Right forelimb (tissue), 1 donor: Measurements from ENCODE around the gene PLTP.
"Not testable (repeated sequence)": the region's sequence is repeated elsewhere in the genome, so short reads cannot be mapped to it uniquely, and the experiment has no call there.

Experiments
- DNase-seq: peaks from one replicate; pipeline ENCODE4 v3.0.0-alpha.2; 2018

The PLTP gene

DNA sequence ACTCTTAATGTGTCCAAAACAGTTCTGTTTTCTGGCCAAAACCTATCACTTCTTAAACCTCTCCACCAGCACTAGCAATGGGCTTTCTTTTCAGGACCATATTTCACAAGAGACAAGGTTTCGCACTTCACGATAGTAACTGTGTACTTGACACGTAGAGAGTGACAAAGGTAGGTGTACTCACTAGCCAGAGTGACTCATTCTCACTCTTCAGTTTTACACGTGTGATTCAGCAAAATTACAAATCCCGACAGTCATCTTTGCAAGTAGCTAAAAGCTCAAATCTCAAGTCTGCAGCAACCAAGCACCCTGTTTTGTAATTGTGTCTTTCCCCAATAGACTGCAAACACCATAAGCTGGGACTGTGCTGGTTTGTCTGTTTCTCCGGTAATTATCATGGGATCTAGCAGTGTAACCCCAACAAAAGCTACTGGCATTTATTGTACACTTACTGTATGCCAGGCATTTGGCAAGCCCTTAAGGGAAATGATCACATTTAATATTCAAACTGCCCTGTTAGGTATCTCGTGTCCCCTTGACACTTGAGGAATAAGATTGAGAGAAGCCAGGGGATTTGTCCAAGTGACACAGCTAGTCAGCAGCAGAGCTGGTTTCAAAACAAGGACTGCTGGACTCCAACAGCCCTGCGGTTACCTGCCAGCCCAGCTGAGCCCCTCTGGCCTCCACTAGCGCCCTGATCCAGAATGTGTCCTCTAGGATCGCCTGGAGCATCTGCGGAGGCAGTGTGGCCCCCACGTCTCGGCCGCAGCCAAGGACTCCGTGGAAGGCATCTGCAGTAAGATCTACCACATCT, 32.4 kb upstream of the PLTP start:
- no peak for DNase-seq

DNA sequence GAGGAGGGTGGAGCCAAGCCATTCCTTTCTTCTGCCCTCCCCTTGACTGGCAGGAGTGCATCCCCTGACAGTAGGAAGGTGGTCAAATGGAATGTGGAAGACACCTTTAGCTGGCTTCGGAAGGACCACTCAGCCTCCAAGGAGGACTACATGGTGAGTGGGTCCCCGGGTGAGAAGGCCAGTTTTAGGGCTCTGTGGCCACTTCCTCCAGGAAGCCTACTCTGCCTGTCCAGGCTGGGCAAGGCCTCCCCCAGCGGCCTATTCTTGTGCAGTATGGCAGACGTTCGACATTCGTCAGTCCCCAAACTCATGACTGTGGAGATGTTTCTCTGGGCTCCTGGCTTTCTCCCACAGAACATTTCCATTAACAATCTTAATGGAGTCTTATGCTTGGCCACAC, 31.7 kb upstream of the PLTP start:
- DNase-seq, result no peak

DNA sequence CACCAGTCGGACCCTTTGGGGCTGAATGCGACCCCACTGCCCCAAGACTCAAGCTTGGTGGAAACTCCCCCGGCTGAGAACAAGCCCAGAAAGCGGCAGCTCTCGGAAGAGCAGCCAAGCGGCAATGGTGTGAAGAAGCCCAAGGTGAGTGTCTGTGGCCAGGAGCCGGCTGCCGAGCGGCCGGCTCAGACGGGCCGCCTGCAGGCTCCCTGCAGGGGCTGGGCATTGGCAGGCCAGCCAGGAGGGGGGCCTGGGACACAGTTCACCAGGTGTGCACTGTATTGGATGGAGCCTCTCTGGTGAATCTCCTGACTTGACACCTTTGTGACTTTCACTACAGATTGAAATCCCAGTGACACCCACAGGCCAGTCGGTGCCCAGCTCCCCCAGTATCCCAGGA, 28.5 kb upstream of the PLTP start:
- DNase-seq, result no peak

DNA sequence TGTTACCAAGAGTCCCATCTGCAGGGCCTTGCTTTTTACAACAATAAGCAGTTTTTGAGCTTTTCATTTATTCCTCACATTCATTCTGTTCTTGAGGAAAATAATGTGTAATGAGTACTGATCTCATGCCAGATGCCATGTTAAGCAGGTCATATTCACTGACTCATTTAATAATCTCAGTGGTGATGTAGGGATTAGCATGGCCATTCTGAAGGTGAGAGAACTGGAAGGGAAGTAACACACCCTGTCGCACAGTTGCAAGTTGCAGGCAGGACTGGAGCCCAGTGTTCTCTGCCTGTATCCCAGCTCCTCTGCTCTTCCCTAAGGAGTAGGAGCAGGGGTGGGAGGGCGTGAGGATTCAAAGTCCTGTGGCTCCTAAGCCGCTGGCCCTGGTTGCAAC, 28.1 kb upstream of the PLTP start:
- DNase-seq, result no peak

DNA sequence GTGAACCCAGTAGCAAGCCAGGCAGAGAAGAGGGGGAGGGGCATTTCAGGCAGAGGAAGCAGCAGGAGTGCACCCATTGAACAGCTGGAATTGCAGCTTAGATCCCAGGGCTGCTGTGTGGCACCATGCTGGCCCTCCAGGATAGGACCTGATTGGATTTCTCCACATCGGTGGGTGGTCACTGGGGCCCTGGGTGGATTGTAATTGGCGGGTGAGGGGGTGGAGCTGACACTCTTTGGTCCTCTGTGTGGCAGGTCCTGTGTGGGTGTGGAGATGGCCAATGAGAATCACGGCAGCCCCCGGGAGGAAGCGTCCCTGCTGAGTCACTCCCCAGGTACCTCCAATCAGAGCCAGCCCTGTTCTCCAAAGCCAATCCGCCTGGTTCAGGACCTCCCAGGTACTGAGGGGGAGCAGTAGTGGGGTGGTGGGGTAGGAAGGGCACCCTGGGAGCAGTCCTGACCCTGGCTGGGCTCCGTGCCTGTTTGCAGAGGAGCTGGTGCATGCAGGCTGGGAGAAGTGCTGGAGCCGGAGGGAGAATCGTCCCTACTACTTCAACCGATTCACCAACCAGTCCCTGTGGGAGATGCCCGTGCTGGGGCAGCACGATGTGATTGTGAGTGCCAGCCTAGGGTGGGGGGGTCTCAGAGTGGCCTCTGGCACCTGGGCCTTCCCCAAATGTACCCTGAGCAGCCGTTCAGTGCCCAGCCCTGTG, 26.9 kb upstream of the PLTP start:
- DNase-seq, result no peak

DNA sequence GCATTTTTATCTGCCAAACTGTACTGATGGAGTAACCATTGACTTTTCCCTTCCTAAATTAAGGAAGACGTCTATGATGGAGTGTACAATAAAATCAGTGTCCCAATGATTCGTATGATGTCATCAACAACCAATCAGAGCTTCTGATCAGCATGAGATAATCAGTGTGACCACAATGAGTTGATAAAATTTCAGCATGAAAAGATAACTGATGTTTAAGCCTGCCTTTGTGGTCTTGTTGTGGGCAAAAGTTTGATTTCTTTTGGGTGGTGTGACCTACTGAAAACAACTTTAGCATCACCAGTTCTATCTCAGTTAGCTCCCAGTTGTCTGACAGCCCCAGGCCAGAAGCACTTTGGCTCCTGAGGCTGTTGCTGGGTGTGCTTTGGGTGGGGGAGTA, 25.8 kb upstream of the PLTP start:
- DNase-seq, result no peak

DNA sequence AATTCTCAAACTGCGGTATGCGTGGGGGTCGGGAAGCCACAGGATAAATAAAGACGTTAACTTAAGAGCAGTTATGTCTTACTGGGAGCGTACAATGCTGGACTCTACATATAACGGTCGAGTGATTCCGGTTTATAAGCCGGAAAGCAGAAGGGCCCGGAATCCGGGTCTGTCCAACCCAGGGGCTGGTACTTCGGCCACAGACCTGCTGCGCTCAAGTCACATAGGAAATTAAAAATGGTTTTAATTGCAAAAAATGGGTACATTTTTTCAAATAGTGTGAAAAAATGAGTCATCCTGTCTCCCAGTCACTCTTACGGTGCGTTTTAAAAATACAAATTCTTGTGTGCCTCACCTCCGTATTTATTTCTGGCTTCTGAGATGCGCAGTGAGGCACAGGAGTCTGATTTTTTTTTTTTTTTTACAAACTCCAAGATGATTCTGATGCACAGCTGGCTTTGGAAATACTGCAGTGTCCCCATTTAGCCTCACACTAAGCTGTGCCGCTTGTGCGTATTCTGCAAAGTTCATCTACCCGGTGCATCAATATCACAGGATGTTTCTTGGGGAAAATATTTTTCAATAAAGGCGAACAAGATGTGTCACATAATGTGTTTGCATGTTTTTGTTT, 23.6 kb upstream of the PLTP start:
- no peak for DNase-seq

DNA sequence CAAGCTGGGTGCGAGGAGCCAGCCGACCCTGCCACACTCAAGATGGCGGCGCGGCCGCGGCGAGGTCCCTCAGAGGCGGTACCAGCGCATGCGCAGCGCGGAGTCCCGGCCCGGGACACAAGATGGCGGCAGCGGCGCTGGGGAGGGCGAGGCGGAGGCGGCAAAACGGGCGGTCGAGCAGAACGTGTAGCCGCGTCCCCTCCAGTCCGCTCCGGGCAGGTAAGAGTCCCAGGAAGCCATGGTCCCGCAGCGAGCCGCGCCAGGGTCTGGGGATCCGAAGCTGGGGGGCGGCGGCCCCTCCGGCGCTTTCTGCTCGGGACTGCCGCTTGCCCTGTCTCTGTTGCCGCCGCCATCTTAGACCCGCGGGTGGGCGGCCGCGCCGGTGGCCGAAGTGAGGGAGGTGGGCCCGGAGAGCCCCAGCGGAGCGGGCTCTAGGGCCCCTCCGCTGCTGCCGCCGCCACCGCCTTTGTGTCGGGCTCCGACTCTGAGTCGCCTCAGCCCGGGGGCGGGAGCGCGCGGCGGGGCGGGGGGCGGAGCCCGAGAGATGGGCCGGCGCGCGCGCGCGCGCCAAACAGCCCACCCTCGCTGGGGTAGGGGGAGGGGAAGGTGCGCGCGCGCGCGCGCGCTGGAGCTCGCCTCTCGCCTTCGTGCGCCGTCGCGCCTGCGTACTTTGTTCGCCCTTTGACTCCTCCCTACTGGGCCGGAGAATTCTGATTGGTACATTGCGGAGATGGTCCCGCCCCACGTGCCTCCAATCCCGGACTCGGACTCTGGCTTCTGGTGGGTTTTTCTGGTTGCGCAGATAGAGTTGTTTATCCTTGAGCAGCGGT, 22.8 kb upstream of the PLTP start, which contains the start of gene PCIF1:
Gene PCIF1 (plus strand): TSS at position 98 of the 830 bp plus-strand sequence. CDS start 4,317 bp downstream, outside the sequence.
- peak; percentile 99 for DNase-seq

DNA sequence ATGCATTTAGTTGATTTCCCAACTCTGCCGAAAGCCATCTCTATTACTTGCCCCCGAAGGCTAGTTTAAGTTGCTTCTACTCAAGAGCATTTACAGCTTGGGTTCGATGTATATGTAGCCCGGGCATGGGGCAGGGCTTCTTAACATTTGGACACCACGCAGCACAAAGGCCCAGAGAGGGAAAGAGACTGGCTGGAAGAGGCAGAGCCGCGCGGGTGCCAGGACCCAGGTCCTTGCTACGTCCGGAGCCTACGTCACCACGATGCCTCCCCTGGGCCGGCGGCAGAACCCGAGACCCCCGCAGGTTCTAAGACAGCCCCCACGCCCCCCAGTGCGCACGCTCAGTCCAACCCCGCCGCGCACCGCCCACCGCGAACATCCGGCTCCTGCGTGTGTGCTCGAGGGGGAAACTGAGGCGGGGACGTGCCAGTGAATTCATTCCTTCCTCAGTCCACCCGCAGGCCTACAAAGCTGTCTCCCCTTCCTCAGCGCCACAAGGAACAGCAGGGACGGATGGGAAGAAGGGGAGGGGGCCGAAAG, 22.2 kb upstream of the PLTP start:
- DNase-seq, result no peak

DNA sequence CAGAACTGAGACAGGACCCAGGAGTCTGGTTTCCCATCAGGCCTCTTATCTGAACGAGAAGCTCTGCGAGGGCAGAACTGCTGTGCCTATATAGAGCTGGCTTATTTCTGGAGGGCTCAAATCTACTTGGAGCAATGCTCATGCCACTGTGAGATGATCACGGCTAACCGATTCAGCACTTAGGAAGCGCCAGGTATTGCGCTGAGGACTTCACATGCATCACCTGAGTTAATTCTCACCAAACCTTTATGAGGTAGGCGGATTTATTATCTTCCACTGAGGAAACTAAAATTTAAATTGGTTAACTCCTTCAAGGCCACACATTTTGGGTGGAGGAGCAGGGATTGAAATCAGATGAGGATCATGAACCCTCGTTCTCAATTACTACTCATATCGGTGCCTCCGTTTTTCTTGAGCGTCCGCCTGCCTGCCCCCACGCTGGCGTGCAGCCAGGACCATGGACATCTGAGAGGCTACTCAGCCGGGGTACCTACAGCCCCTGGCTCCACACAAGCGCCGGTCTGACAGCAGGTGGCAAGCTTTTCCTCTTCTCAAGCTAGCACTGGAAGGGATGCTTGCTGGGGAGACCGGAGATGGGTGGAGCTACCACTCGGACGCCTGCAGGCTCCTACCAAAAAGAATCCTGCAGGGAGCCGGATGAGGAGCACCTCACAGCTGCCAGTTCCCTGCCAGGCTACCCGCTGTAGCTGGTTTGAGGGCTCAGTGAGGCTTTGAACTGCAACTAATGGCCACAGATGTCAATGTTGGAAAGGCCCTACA, 21.5 kb upstream of the PLTP start:
- DNase-seq, result peak; percentile 75

DNA sequence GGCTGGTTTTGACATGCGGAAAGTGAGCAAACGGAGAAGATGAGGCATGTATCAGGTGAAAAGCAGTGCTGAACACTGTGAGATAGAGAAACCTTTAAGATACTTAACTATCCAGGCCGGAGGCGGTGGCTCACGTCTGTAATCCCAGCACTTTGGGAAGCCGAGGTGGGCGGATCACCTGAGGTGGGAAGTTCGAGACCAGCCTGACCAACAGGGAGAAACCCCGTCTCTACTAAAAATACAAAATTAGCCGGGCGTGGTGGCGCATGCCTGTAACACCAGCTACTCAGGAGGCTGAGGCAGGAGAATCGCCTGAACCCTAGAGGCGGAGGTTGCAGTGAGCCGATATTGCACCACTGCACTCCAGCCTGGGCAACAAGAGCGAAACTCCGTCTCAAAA, 19.7 kb upstream of the PLTP start:
- not testable (repeated sequence) for DNase-seq

DNA sequence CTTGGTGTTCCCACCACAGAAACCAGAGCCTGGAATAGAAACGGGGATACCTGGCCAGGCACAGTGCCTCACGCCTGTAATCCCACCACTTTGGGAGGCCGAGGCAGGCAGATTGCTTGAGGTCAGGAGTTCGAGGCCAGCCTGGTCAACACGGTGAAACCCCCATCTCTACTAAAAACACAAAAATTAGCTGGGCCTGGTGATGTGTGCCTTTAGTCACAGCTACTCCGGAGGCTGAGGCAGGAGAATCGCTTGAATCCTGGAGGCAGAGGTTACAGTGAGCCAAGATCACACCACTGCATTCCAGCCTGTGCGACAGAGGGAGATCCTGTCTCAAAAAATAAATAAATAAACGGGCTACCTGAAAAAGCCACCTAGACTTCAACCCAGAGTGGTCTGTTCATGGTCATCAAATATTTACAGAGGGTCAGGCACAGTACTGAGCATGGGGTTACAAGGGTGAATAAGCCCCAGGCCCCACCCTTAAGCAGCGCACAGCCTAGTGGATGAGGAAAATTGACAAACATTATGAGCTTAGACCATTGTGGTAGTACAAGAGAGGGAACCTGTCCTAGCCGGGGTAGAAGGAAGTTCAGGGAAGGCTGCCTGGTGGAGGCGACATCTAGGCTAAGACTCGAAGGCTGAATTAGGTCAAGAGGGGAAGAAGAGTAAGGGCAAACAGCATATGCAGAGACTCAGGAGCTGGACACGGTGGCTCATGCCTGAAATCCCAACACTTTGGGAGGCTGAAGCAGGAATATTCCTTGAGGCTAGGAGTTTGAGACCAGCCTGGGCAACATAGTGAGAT, 15.3 kb upstream of the PLTP start:
- DNase-seq, result no peak

DNA sequence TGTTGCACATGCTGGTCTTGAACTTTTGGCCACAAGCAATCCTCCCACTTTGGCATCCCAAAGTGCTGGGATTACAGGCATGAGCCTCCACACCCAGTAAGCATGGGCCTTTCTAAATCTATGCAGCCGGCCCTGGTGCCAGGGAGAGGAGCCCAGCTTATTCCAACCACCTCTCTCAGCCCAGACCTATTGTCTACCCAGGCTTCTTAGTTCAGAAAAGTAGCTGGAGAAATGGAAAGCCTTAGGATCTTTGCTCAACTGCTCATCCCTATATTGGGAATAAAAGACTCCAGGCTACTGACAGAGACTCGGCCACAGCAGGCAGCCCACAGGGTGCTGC, 14.7 kb upstream of the PLTP start:
- no peak for DNase-seq

DNA sequence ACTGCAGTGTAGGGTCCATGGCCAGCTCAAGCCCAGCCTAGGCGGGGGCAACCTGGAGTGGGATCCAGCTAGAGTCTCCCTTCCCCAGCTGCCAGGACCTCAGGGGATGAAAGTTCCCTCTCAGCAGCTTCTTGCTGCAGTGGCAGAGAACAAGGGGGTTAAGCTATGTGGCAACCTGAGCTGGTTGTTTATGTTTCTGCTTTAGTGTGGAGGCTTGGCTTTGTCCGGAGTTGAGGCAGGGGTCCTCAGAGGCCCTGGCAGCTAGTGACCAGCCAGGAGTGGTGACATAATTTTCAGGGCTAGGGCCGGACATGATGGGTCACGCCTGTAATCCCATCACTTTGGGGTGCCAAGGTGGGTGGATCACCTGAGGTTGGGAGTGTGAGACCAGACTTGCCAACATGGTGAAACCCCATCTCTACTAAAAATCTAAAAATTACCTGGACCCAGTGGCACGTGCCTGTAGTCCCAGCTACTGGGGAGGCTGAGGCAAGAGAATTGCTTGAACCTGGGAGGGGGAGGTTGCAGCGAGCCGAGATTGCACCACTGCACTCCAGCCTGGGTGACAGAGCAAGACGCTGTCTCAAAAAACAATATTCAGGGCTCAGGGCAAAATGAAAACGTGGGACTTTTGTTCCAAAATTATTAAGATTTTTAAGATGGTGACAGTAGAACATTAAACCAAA, 14.0 kb upstream of the PLTP start:
- DNase-seq, result no peak

DNA sequence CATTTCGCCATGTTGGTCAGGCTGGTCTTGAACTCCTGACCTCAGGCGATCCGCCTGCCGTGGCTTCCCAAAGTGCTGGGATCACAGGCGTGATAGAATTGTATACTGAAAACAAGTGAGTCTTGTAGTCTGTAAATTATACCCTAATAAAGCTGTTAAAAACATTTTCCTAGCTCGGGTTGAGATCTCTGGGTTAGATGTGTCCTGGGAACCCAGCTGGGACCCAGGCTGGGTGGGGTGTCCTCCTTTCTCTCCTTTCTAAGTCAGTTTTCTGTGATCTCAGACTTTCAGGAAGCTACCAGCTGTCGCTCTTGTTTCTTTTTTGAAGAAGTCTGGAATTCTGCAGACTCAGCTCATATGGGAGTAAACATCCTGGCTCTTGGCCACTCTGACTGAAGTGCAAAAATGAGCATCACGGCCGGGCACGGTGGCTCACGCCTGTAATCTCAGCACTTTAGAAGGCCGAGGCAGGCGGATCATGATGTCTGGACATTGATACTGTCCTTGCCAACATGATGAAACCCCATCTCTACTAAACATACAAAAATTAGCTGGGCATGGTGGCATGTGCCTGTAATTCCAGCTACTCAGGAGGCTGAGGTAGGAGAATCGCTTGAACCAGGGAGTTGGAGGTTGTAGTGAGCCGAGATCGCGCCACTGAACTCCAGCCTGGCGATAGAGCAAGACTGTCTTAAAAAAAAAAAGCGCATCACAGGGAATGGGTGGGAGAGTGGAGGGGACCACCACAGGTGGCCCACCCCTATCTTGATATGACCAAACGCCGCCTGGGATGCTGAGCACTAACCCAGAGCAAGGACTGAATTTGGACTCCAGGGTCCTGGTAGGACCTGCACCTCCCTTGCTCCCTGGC, 12.7 kb upstream of the PLTP start:
- DNase-seq, result no peak

DNA sequence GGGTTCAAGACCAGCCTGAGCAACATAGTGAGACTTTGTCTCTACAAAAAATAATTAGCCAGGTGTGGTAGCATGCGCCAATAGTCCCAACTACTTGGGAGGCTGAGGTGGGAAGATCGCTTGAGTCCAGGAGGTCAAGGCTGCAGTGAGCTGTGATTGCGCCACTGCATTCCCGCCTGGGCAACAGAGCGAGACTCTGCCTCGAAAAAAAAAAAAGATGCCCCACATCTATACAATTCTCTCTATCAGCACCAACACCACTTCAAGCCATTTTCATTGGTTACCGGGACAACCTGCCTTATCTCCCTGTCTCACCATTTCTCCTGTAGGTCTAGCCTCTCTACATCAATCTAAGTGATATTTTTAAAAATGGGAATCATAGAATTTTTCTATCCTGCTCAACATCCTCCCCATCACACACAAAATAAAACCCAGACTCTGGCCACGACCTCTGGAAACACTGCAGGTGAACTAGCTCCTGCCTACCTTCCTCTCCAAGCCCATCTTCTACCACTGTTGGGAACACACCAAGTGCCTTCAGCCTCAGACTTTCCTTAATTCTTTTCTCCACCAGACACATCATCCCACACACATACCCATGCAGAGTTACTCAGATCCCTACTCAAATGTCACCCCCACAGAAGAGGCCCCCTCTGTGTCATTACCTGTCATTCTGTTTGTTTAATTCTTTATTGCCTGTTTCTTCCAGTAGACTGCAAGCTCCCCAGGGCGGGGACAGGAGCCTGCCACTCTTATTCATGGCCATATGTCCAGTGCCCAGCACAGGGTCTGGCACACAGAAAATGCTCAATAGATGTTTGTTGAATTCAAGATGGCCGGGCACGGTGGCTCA, 9.6 kb upstream of the PLTP start:
- DNase-seq, result no peak

DNA sequence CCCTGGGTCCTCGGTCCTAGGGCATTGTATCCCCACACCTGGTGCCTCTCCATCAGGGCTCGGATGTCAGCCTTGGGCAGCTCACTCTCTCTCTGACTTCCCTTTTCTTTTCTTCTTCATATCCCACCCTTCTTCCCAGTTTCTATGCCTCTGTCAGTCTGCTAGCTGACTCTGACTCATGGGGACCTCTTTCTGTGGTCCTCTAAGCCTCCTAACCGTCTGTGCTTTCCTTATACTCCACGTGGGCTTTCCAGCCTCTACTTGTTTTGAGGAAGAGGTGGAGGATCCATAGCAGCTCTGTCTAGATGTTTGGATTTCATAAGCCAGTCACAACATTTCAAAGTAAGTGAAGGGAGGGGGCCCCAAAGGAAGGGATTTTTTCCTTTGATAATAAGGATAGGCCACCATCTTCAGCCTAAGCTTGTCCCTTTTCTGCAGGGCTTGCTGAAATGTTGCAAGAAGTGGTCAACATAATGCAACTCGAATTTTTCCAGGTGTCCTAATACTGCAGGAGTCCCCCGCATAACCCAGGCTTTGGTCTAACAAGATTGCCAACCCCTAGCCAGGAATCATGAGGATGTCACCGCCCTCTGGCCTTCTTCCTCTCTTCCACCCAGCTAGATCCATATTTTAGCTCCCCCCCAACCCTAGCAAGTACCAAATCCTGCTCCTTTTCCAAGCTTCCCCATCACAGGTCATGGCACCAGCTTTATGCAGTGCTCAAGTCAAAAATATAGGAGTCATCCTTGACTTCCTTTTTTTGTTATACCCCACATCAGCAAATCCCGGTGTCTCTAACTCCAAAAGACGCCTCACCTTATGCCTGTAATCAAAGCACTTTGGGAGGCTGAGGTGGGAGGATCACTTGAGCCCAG, 8.7 kb upstream of the PLTP start:
- no peak for DNase-seq
